ENCODE results near the gene NOTCH1. TPM values are rescaled to one million over a fixed set of nuclear protein-coding genes. Genes with fewer than 3 reads are reported as not detected.

The NOTCH1 gene
- total RNA-seq, 1 donor from 2014 or later, result 23.1 TPM

- peak; percentile 77 for DNase-seq (ENCODE audit: low spot score)
Measured at GRCh38 chr9:136485049-136486045, 60.5 kb downstream of the NOTCH1 start.

GRCh38 chr9:136484153-136485048, 61.4 kb downstream of the NOTCH1 start:
- peak; percentile 14 for DNase-seq (ENCODE audit: low spot score)

GRCh38 chr9:136483589-136484152, 62.2 kb downstream of the NOTCH1 start:
- peak; percentile 98 for DNase-seq (ENCODE audit: low spot score)

GRCh38 chr9:136482793-136483588, 62.9 kb downstream of the NOTCH1 start, which contains the start of gene SEC16A:
TSS of gene SEC16A (minus strand) at chr9:136483040. CDS start at chr9:136477615, 5,425 bp downstream.
- DNase-seq (ENCODE audit: low spot score), result peak; percentile 99

- peak; percentile 52 for DNase-seq (ENCODE audit: low spot score)
Measured at GRCh38 chr9:136482046-136482792, 63.6 kb downstream of the NOTCH1 start.

GRCh38 chr9:136481558-136481957, 64.3 kb downstream of the NOTCH1 start:
- no peak for DNase-seq (ENCODE audit: low spot score)

GRCh38 chr9:136476369-136477150, 69.3 kb downstream of the NOTCH1 start:
- DNase-seq (ENCODE audit: low spot score), result no peak

GRCh38 chr9:136474974-136475865, 70.6 kb downstream of the NOTCH1 start:
- no peak for DNase-seq (ENCODE audit: low spot score)

- DNase-seq (ENCODE audit: low spot score), result no peak
Measured at GRCh38 chr9:136474021-136474640, 71.7 kb downstream of the NOTCH1 start.

- DNase-seq (ENCODE audit: low spot score), result no peak
Measured at GRCh38 chr9:136473354-136473721, 72.5 kb downstream of the NOTCH1 start.

- no peak for DNase-seq (ENCODE audit: low spot score)
Measured at GRCh38 chr9:136472640-136473353, 73.1 kb downstream of the NOTCH1 start.

GRCh38 chr9:136471802-136472487, 73.9 kb downstream of the NOTCH1 start:
- DNase-seq (ENCODE audit: low spot score), result no peak

GRCh38 chr9:136470792-136471469, 74.9 kb downstream of the NOTCH1 start:
- no peak for DNase-seq (ENCODE audit: low spot score)

- no peak for DNase-seq (ENCODE audit: low spot score)
Measured at GRCh38 chr9:136470356-136470755, 75.5 kb downstream of the NOTCH1 start.

- DNase-seq (ENCODE audit: low spot score), result no peak
Measured at GRCh38 chr9:136467766-136468165, 78.1 kb downstream of the NOTCH1 start.

GRCh38 chr9:136466155-136466541, 79.7 kb downstream of the NOTCH1 start:
- no peak for DNase-seq (ENCODE audit: low spot score)

Data from umbilical cord (tissue), 2 donors.